Activated CD8-positive, alpha-beta memory T cell treated with anti-CD3 and anti-CD28 coated beads for 24 hours (primary cell): ENCODE results near the gene ANKS4B.

Source experiments
- DNase-seq: peaks from one replicate; pipeline ENCODE4 v3.0.0-alpha.2; 2020

ANKS4B gene

GRCh38 chr16:21301168-21301894 is 67.8 kb downstream of the ANKS4B start:
- peak; percentile 71 for DNase-seq

DNA sequence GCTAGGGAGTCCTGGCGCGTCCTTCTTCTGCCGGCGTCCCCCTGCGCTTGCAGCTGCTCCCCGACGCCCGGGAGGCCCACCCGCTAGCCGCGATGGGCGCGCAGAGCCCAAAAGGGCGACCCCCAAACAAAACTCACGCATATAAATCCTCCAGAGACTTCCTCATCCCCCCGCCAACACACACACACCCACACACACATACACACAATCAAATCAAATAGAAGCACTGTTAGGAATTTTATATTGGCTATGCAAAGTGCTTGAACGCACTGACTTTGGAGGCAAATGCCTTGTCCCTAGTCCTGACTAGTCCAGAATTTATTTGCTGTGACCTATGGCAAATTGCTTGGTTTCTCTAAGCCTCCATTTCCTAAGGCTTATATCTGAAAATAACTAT is 68.4 kb downstream of the ANKS4B start:
- no peak for DNase-seq

DNA sequence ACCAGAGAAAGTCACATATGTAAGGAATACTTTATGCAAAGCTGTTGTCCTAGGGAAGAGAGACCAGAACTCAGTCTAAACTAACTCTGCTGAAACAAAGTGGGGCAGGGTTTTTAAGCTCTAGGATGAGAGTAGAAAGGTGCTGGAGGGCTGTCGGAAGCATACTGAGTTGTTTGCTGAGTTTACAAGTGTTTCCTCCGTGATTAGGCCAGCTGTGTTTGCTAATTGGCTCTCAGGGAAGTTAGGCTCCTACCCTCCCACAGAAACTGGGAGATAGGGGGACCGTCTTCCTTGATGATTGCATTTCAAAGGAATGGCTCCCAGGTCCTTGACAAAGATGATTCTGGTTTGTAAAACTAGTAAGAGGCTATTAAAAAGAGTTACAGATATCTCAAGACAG is 69.0 kb downstream of the ANKS4B start:
- DNase-seq, result no peak

- DNase-seq, result no peak
Measured at GRCh38 chr16:21302898-21303528, 69.5 kb downstream of the ANKS4B start.
